Prostate gland (tissue), 2 donors: ENCODE results near the gene TMEM267.

Experiments
- POLR2AphosphoS5 ChIP-seq: sonication (generic); formaldehyde crosslinking; IDR thresholded peaks from one replicate; pipeline ENCODE4 v1.6.1; 2017; ENCODE audit warnings: antibody characterized with exemption
- TF ChIP-seq, protein P1 (sequence below), 4 experiments: fragments of 200-600 bp in 2 of 4; fragments of 450-650 bp in 2 of 4; sonication (generic) in 2 of 4; IDR thresholded peaks; 1 replicate in 3 of 4; 2 replicates in 1 of 4; pipeline ENCODE4 v1.5.1; 2016 to 2019; ENCODE audit warnings: antibody characterized with exemption in 4 of 4, mild to moderate bottlenecking in 2 of 4, moderate library complexity in 2 of 4

DNA sequence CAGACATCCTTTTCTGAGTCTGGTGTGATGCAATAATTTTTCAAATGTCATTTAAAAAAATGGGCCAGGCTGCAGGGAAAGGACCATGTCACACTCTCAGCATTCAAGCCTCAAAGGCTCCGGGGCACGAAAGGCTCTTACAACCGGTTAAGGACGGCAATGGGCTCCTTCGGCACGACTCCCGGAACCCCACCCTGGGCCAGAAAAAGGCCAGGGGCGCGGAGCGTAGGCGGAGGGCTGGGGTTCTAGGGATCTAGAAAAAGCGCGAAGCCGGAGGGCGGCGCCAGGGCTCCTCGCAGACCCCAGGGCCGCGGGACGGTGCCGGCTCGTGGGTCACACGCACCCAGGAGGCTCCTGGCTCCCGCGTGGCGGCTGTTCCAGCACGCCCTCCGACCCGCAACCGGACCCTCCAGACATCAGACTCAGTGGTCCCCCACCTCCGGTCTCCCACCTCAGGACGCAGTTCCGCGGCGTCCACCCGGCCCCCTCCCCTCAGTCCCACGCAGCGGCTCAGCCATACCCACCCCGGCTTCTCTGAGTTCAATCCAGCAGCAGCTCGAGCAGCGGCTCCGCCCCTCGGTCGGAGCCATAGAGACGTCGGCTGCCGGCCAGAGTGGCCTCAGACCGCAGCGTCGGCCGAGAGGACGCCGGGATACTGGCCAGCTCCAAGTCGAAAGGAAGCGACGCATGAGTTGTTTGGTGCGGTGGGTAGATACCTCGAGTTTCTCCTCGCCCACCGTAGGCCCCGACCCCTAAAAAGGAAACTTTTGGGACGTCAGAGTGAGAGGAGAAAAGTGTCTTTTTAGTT lies at the start of gene TMEM267:
- peak; percentile 73 for TF ChIP-seq POLR2AphosphoS5
- TF ChIP-seq, protein P1, sequence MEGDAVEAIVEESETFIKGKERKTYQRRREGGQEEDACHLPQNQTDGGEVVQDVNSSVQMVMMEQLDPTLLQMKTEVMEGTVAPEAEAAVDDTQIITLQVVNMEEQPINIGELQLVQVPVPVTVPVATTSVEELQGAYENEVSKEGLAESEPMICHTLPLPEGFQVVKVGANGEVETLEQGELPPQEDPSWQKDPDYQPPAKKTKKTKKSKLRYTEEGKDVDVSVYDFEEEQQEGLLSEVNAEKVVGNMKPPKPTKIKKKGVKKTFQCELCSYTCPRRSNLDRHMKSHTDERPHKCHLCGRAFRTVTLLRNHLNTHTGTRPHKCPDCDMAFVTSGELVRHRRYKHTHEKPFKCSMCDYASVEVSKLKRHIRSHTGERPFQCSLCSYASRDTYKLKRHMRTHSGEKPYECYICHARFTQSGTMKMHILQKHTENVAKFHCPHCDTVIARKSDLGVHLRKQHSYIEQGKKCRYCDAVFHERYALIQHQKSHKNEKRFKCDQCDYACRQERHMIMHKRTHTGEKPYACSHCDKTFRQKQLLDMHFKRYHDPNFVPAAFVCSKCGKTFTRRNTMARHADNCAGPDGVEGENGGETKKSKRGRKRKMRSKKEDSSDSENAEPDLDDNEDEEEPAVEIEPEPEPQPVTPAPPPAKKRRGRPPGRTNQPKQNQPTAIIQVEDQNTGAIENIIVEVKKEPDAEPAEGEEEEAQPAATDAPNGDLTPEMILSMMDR (IDR thresholded peaks at IDR 0.05): no peak
